HG02970 (cell line): ENCODE measurements around the gene SLC51B.
"Not testable (repeated sequence)": the region's sequence is repeated elsewhere in the genome, so short reads cannot be mapped to it uniquely, and the experiment has no call there.

ENCODE experiments used
- ATAC-seq: cut with Tn5 transposase; IDR thresholded peaks from one replicate; pipeline ENCODE4 v1.9.1; 2021; ENCODE audit warnings: mild to moderate bottlenecking, moderate library complexity, moderate number of reproducible peaks; ENCODE audit not compliant: unreplicated experiment, low FRiP score

Gene SLC51B

GRCh38 chr15:65044724-65045481, at the start of gene SLC51B:
SLC51B (plus strand) TSS chr15:65045387; CDS start chr15:65050005, 4,618 bp downstream.
- no peak for ATAC-seq

DNA sequence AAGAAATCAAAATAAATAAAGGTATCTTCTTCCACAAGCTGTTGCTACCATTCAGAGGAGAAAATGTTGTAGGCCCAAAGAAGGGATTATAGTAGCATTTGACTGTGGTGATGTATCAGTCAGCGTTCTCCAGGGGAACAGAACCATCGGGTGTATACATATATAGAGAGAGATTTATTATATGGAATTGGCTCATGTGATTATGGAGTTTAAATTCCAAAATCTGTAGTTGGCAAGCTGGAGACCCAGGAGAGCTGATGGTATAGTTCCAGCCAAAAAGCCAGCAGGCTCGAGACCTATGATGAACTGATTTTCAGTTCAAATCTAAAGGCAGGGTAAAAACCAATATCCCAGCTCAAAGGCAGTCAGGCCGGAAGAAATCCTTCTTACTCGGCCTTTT, 48.1 kb upstream of the SLC51B start:
- no peak for ATAC-seq

DNA sequence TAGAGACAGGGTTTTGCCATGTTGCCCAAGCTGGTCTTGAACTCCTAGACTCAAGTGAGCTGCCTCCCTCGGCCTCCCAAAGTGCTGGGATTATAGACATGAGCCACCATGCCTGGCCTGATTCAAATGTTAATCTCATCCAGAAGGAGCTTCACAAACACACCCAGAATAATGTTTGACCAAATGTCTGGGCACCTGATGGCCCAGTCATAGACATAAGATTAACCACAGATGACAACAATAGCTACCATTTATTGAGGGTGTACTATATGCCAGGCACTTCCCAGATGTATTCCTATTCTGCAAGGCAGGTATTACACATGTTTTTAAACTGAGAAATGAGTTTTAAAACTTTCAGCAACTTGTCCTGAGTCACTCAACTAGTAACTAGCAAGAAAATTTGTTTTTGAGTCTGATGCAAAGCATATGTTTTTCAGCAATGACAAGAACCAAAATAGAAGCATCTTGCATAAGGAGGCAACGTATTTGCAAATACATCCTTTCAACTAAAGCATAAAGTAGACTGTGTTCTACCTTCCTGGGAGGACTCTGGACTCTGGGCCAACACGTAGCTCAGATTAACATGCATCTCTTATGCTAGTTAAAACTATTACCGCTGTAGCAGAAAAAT, 47.3 kb upstream of the SLC51B start:
- ATAC-seq, result no peak

DNA sequence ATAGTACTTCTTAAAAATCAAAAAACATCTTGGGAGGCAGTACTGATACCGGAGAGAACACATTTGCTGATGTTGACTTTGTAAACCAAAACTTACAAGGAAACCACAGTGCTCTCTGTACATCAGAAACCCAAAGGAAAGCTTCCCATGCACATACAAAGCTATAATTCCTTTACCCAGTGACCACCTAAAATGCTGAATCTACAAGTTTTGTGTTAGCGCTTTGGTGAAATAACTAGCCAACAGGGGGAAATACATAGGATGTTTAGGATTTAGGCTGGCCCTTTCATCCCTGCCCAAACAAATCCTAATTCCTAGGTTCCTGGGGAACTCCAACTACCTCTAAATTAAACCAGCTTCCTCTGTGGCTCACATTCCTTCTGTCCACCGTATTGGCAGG, 40.2 kb upstream of the SLC51B start:
- ATAC-seq, result no peak

DNA sequence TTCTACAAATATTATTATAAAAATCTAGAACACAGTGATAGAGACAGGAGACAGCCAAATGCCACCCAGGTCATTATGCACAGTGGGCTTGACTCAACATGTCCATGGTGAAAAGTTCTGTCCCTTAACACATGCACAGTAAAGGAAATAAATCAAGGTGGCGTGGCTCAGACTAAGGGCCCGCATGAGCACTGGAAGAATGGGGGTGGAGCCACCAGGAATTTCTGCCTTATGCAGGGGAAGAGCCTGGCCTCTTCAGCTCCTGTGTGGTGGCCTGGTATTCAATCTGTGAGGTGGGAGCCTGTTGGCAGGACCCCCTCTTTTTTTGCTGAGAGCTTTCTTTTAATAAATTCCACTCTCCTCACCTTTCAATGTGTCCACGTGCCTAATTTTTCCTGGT, 38.3 kb upstream of the SLC51B start:
- no peak for ATAC-seq

GRCh38 chr15:65008983-65009382, 36.2 kb upstream of the SLC51B start:
- no peak for ATAC-seq

- ATAC-seq, result not testable (repeated sequence)
Measured at GRCh38 chr15:65011198-65011597, 34.0 kb upstream of the SLC51B start.

GRCh38 chr15:65020419-65020818, 24.8 kb upstream of the SLC51B start:
- no peak for ATAC-seq

GRCh38 chr15:65021488-65021887, 23.7 kb upstream of the SLC51B start:
- no peak for ATAC-seq

- no peak for ATAC-seq
Measured at GRCh38 chr15:65026756-65027155, 18.4 kb upstream of the SLC51B start.

- ATAC-seq, result no peak
Measured at GRCh38 chr15:65027593-65027992, 17.6 kb upstream of the SLC51B start.

- no peak for ATAC-seq
Measured at GRCh38 chr15:65028338-65028737, 16.8 kb upstream of the SLC51B start.

GRCh38 chr15:65028921-65029735, 16.1 kb upstream of the SLC51B start, which contains the start of gene MTFMT:
MTFMT (minus strand) TSS chr15:65029639; CDS start chr15:65029613, 26 bp downstream.
- peak; percentile 79 for ATAC-seq

GRCh38 chr15:65029736-65030208, 15.4 kb upstream of the SLC51B start:
- ATAC-seq, result no peak

DNA sequence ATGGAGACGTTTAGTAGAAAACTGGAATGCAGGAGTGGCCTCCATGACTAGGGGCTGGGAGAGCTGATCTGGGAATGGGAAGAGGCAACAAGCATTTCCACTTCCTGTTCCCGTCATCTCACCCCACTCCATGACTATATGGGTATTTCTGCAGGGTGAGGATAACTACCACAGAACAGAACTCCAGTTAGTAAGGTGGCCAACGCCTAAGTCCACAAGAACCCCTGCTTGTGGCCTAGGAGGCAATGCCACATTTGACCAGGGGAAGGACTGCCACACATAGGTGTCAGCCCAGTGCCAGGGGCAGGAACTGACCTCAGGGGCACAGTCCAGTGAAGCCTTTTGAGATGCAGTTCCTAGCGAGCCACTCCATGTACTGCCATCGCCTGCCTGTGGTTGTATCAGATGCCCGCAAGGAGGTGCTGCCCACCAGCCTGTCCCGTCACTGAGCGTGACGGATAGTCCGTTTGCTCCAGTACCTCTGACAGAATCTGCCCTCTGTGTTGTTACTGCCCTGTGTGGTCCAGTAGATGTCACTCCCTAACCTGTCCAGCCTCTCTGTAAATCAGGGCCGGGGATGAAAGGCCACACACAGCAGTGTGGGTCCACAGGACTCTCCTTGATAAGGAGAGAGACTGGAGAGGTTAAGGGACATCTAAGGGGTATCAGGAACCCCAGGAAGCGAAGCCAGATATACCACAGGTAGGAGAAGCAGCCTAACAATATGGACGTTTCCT, 12.2 kb upstream of the SLC51B start:
- ATAC-seq, result no peak

GRCh38 chr15:65033659-65034269, 11.4 kb upstream of the SLC51B start:
- no peak for ATAC-seq

DNA sequence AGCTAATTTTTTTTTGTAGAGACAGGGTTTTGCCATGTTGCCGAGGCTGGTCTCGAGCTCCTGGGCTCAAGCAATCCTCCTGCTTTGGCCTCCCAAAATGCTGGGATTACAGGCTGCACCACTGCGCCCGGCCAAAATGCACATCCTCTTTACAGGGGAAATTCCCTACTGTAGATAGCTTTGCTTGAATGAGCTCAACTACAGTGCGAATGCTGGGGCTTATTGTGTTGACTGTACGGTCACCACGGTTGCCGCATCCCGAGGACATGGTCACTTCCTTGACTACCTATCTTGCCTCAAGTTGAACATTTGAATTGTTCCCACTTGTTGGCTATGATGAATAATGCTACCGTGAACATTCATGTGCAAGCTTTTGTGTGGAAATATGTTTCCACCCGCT, 10.5 kb upstream of the SLC51B start:
- ATAC-seq, result no peak

- ATAC-seq, result no peak
Measured at GRCh38 chr15:65037309-65037708, 7.9 kb upstream of the SLC51B start.

GRCh38 chr15:65038428-65038827, 6.8 kb upstream of the SLC51B start:
- no peak for ATAC-seq

GRCh38 chr15:65038836-65039235, 6.4 kb upstream of the SLC51B start:
- ATAC-seq, result no peak
